ENCODE measurements around the gene KIF26B.

Gene KIF26B

DNA sequence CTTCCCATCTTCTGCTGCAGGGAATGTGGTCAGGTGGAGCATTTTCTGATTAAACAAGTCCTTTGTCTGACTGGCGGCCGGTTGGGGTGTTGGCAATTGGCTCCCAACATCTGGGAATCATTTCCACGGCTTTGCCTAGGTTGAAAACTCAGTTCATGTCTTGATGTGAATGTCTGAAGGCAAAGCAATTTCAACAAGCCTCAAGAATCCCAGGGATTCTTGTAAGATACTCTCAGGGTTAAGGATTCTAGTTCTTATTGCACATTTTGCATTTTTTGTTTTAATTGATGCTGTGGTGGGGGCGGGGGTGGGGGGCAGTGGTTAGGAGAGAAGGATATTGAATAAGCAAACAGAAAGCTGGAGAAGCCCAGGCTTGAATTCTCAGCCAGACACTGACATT lies 273.9 kb downstream of the KIF26B start:
- no peak for TF ChIP-seq EZH2 (optimal IDR thresholded peaks at IDR 0.05; ENCODE audit: low read depth, low read length)
- TF ChIP-seq, protein P1, sequence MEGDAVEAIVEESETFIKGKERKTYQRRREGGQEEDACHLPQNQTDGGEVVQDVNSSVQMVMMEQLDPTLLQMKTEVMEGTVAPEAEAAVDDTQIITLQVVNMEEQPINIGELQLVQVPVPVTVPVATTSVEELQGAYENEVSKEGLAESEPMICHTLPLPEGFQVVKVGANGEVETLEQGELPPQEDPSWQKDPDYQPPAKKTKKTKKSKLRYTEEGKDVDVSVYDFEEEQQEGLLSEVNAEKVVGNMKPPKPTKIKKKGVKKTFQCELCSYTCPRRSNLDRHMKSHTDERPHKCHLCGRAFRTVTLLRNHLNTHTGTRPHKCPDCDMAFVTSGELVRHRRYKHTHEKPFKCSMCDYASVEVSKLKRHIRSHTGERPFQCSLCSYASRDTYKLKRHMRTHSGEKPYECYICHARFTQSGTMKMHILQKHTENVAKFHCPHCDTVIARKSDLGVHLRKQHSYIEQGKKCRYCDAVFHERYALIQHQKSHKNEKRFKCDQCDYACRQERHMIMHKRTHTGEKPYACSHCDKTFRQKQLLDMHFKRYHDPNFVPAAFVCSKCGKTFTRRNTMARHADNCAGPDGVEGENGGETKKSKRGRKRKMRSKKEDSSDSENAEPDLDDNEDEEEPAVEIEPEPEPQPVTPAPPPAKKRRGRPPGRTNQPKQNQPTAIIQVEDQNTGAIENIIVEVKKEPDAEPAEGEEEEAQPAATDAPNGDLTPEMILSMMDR (IDR thresholded peaks at IDR 0.05; ENCODE audit: low read length): no peak
- no peak for TF ChIP-seq EZH2phosphoT487 (IDR thresholded peaks at IDR 0.05; ENCODE audit: low read length)
- Histone ChIP-seq H3F3A (ENCODE audit: insufficient read depth, low read length) (no peaks in the 10 kb centered on the region), H3K9ac (ENCODE audit: low read length) (no peak overlapping the region), H3K27ac (ENCODE audit: low read length) (no peak overlapping the region), H3K4me3 (ENCODE audit: low read length) (no peak overlapping the region), H3K79me2 (ENCODE audit: low read length) (no peaks in the 10 kb centered on the region), H3K9me3 (replicated peaks; ENCODE audit: insufficient read depth, low read length) (no peaks in the 10 kb centered on the region), H3K4me1 (ENCODE audit: low read length) (no peaks in the 10 kb centered on the region), H3K36me3 (replicated peaks; ENCODE audit: insufficient read depth, low read length) (no peaks in the 10 kb centered on the region), H3K4me2 (ENCODE audit: low read depth, low read length) (no peak overlapping the region), H3K9me2 (replicated peaks; ENCODE audit: insufficient read depth, low read length) (no peaks in the 10 kb centered on the region), H4K20me1 (ENCODE audit: insufficient read depth, low read length) (no peaks in the 10 kb centered on the region), H2AFZ (ENCODE audit: low read length) (no peak overlapping the region), H3K27me3 (replicated peaks; ENCODE audit: insufficient read depth, low read length) (no peaks in the 10 kb centered on the region)
- no peak for DNase-seq

DNA sequence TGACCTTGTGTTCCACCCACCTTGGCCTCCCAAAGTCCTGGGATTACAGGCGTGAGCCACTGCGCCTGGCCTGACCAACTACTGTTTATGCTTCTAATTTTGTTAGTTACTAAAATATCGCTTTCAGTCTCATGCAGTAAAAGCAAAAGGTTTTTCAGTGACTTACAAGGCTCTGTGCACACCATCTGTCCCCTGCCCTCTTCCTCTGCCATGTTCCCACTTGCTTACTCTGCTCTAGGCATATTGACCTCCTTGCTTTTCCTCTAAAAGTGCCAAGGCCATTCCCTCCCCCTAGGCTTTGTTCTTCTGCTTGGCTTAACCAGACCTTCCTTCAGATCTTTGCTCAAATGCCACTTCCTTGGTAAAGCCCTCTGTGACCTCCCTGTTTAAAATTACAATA lies 276.9 kb downstream of the KIF26B start:
- no peaks in the 10 kb centered on the region for H3F3A ChIP-seq (ENCODE audit: insufficient read depth, low read length)

DNA sequence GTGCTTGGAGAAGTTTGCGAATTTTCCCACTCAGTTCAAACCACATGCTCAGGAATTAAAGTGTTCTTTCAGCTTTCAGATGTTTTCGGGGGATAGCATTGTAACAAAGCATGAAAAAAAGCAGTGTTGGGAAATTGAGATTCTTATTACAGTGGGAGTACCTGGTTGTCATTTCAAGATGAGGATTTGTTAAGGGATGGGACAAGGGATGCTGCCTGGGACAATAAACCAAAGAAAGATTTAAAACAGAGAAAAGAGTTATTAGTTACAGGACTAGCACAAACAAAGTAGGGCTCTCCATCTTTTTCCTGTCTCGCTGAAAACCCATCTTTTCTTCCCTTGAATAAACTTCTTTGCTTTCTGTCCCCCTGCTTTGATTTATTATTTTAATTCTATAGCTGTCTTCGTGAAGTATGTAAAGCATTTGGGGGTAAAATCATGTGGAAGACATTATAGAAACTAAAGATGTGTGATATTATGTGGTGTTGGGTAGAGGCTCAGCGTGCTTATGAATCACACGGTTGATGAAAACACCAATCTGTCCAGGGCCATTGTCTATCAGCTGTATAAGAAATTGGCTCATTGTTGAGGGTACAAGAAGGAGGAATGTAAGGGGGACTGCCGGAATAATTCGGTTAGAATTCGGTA lies 277.6 kb downstream of the KIF26B start:
- Histone ChIP-seq H3K79me2 (ENCODE audit: low read length) (no peaks in the 10 kb centered on the region), H3K4me3 (ENCODE audit: low read length) (no peak overlapping the region), H3K27ac (ENCODE audit: low read length) (no peak overlapping the region), H3F3A (ENCODE audit: insufficient read depth, low read length) (no peaks in the 10 kb centered on the region), H3K9me3 (replicated peaks; ENCODE audit: insufficient read depth, low read length) (no peaks in the 10 kb centered on the region), H3K9ac (ENCODE audit: low read length) (no peak overlapping the region), H3K36me3 (replicated peaks; ENCODE audit: insufficient read depth, low read length) (no peaks in the 10 kb centered on the region), H2AFZ (ENCODE audit: low read length) (no peak overlapping the region), H4K20me1 (ENCODE audit: insufficient read depth, low read length) (no peaks in the 10 kb centered on the region), H3K27me3 (replicated peaks; ENCODE audit: insufficient read depth, low read length) (no peaks in the 10 kb centered on the region), H3K4me1 (ENCODE audit: low read length) (no peaks in the 10 kb centered on the region), H3K4me2 (ENCODE audit: low read depth, low read length) (no peak overlapping the region), H3K9me2 (replicated peaks; ENCODE audit: insufficient read depth, low read length) (no peaks in the 10 kb centered on the region)
- TF ChIP-seq, protein P1 (IDR thresholded peaks at IDR 0.05; ENCODE audit: low read length): no peak
- no peak for DNase-seq

More for the DNA sequence above, 276.9 kb downstream of the KIF26B start:
- no peak for DNase-seq
- Histone ChIP-seq H3K79me2 (ENCODE audit: low read length) (no peaks in the 10 kb centered on the region), H2AFZ (ENCODE audit: low read length) (no peak overlapping the region), H3K4me1 (ENCODE audit: low read length) (no peaks in the 10 kb centered on the region), H3K9ac (ENCODE audit: low read length) (no peak overlapping the region), H3K27ac (ENCODE audit: low read length) (no peak overlapping the region), H4K20me1 (ENCODE audit: insufficient read depth, low read length) (no peaks in the 10 kb centered on the region), H3K36me3 (replicated peaks; ENCODE audit: insufficient read depth, low read length) (no peaks in the 10 kb centered on the region), H3K27me3 (replicated peaks; ENCODE audit: insufficient read depth, low read length) (no peaks in the 10 kb centered on the region), H3K9me3 (replicated peaks; ENCODE audit: insufficient read depth, low read length) (no peaks in the 10 kb centered on the region), H3K4me2 (ENCODE audit: low read depth, low read length) (no peak overlapping the region), H3K4me3 (ENCODE audit: low read length) (no peak overlapping the region), H3K9me2 (replicated peaks; ENCODE audit: insufficient read depth, low read length) (no peaks in the 10 kb centered on the region)
- TF ChIP-seq EZH2phosphoT487 (IDR thresholded peaks at IDR 0.05; ENCODE audit: low read length): no peak
- TF ChIP-seq EZH2 (optimal IDR thresholded peaks at IDR 0.05; ENCODE audit: low read depth, low read length): no peak
- TF ChIP-seq, protein P1 (IDR thresholded peaks at IDR 0.05; ENCODE audit: low read length): no peak

Measured in MM.1S (cell line).